Stimulated activated naive CD8-positive, alpha-beta T cell treated with anti-CD3 and anti-CD28 coated beads, Interleukin-15, Interleukin-2, amounts not matched to agents 100 U/mL and 50 U/mL, for 24 hours (primary cell): ENCODE measurements around the gene SLC30A10.
"Not testable (repeated sequence)": the region's sequence is repeated elsewhere in the genome, so short reads cannot be mapped to it uniquely, and the experiment has no call there.

Experiments used
- ATAC-seq: fragments of 150-1000 bp; cut with Tn5 transposase; one replicate; pipeline ENCODE4 v1.10.0; 2021
- DNase-seq: peaks from one replicate; pipeline ENCODE4 v3.0.0; 2021

The SLC30A10 gene

GRCh38 chr1:219891846-219892245 is 36.5 kb downstream of the SLC30A10 start:
- ATAC-seq, DNase-seq: not testable (repeated sequence)

- not testable (repeated sequence) for DNase-seq, ATAC-seq
Observed at GRCh38 chr1:219888667-219889066, 39.7 kb downstream of the SLC30A10 start.

GRCh38 chr1:219885680-219886079 is 42.7 kb downstream of the SLC30A10 start:
- DNase-seq: no peak
- no peak for ATAC-seq

DNA sequence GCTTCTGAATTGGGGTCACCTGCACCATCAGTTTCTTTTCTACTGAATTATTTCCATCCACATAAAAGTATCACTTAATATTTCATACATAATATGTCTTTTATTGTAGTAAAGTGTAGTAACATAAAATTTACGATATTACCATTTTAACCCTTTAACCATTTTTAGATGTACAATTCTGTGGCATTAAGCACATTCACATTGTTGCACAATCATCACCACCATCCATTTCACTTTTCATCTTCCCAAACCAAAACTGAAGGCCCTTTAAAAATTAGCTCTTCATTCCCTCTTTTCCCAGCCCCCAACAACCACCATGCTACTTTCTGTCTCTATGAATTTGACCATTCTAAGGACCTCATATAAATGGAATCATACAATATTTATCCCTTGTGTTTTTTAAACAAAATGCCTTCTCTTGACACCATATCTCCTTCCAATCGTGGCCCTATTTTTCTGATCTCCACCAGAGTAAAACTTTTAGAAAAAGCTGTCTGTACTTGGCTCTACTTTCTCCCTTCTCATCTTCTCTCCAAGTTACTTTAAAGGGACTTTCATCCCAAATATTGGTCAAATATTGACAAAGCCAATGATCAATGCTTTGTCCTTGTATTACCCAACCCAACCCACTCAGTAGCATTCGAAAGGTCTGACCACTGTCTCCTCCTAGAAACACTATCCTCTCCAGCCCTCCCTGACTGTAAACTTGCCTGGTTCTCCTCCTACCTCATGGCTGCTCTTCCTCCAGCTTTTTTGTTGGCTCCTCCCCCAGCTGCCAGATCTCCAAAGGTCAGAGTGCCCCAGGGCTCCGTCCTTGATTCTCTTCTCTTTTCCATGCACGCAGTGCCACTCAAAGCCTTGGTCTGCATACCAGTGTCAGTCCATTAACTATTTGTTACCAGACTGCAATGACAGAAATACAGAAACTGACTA is 44.7 kb downstream of the SLC30A10 start:
- ATAC-seq (no peak), DNase-seq (no peak)

DNA sequence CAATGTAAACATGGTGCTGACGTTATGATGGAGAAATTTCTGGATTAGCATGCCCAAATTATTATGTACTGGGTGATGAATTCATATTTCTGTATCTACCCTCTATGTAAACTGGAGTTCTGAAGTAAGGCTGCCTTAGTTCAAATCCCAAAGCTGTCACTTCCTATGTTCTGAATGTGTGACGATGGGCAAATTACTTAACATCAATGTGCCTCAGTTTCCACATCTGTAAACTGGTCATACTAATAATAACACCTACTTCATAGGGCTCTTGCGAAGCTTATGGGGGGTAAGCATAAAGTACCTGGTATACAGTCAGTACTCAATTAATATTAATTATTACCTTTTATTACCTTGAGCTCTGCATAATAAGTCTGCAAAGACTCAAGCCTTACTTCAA is 45.6 kb downstream of the SLC30A10 start:
- no peak for DNase-seq
- ATAC-seq: no peak

DNA sequence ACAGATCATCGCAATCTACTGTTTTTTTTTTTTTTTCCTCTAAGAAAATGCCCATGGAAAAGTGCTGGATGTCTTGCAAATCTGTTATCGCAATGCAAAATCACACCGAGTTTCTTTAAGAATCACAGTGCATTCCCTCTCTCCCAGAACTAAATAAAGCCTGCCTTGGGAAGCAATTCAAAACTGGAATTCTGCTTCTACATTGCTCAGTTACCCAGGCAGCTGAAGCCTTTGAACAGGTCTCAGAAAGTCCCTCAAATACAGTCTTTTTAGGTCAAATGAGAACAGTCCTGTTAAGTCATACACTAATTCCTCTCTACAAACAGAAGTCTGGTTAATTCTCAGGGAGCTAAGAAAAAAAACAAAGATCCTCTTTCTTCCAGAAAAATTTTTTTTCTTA is 46.3 kb downstream of the SLC30A10 start:
- DNase-seq (no peak), ATAC-seq (no peak)

- ATAC-seq (no peak), DNase-seq (no peak)
Observed at GRCh38 chr1:219880765-219881457, 47.4 kb downstream of the SLC30A10 start.

GRCh38 chr1:219876798-219877209 is 51.6 kb downstream of the SLC30A10 start:
- ATAC-seq (no peak), DNase-seq (no peak)

- ATAC-seq: no peak
- no peak for DNase-seq
Observed at GRCh38 chr1:219875860-219876259, 52.5 kb downstream of the SLC30A10 start.

DNA sequence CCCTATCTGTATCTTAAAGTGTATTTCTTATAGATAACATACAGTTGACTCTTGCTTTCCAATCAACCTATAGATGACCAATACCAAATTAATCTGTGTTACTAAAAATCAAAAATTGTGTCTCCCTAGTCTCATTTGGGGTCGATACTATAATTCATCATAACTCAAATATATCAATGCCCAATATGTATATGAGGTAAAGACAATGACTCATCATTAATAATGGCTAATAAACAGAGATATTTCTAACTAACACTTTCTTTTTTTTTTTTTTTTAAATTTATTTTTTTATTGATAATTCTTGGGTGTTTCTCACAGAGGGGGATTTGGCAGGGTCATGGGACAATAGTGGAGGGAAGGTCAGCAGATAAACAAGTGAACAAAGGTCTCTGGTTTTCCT is 55.8 kb downstream of the SLC30A10 start:
- ATAC-seq, DNase-seq: not testable (repeated sequence)

GRCh38 chr1:219871427-219872057 is 56.8 kb downstream of the SLC30A10 start:
- DNase-seq (no peak), ATAC-seq (no peak)

GRCh38 chr1:219868615-219869014 is 59.7 kb downstream of the SLC30A10 start:
- not testable (repeated sequence) for ATAC-seq, DNase-seq
